OCI-LY1 (cell line): ENCODE data around the gene CHEK1.

Source experiments
- H2AFZ ChIP-seq: fragments of 200-600 bp; sonication (generic), shearing (Covaris generic); 2 replicates; pipeline ENCODE4 v1.6.0; 2014; ENCODE audit warnings: antibody characterized with exemption, mild to moderate bottlenecking, low read length
- H3F3A ChIP-seq: fragments of 200-600 bp; sonication (generic), shearing (Covaris generic); 2 replicates; pipeline ENCODE4 v1.6.0; 2014; ENCODE audit warnings: mild to moderate bottlenecking, antibody characterized with exemption, low read length, moderate library complexity; ENCODE audit not compliant: insufficient read depth
- H3K27ac ChIP-seq: fragments of 200-600 bp; sonication (generic); 2 replicates; pipeline ENCODE4 v1.5.1; 2014; ENCODE audit warnings: low read length, mixed run types, mild to moderate bottlenecking, low read depth; ENCODE audit not compliant: poor library complexity, severe bottlenecking
- H3K27me3 ChIP-seq: fragments of 200-600 bp; sonication (generic); 2 replicates; pipeline ENCODE4 v1.6.0; 2014; ENCODE audit warnings: antibody characterized with exemption, mild to moderate bottlenecking, low read length, moderate library complexity; ENCODE audit not compliant: insufficient read depth
- H3K36me3 ChIP-seq: fragments of 200-600 bp; sonication (generic); 2 replicates; pipeline ENCODE4 v1.6.1; 2014; ENCODE audit warnings: mild to moderate bottlenecking, antibody characterized with exemption, low read length, moderate library complexity, mixed read lengths; ENCODE audit not compliant: insufficient read depth
- H3K4me1 ChIP-seq: fragments of 200-600 bp; sonication (generic); 2 replicates; pipeline ENCODE4 v1.5.1; 2014; ENCODE audit warnings: mild to moderate bottlenecking, low read length, moderate library complexity; ENCODE audit not compliant: insufficient read depth, severe bottlenecking
- H3K4me2 ChIP-seq: fragments of 200-600 bp; sonication (generic), shearing (Covaris generic); 2 replicates; pipeline ENCODE4 v1.6.1; 2014; ENCODE audit warnings: low read length
- H3K4me3 ChIP-seq: fragments of 200-600 bp; sonication (generic); 2 replicates; pipeline ENCODE4 v1.5.1; 2014; ENCODE audit warnings: low read length, low read depth, mild to moderate bottlenecking, mixed read lengths; ENCODE audit not compliant: poor library complexity, severe bottlenecking
- H3K79me2 ChIP-seq: fragments of 200-600 bp; shearing (Covaris generic); 2 replicates; pipeline ENCODE4 v1.6.1; 2016; ENCODE audit warnings: mixed run types, low read length, mixed read lengths; ENCODE audit not compliant: insufficient read depth
- H3K9ac ChIP-seq: fragments of 200-600 bp; sonication (generic), shearing (Covaris generic); 2 replicates; pipeline ENCODE4 v1.6.1; 2014; ENCODE audit warnings: mild to moderate bottlenecking, low read length, mixed read lengths
- H3K9me2 ChIP-seq: fragments of 200-600 bp; sonication (generic), shearing (Covaris generic); 2 replicates; pipeline ENCODE4 v1.6.1; 2014; ENCODE audit warnings: low read depth, mild to moderate bottlenecking, low read length, mixed read lengths
- H3K9me3 ChIP-seq: fragments of 200-600 bp; shearing (Covaris generic); 2 replicates; pipeline ENCODE4 v1.6.1; 2014; ENCODE audit warnings: low read length, mixed read lengths
- H4K20me1 ChIP-seq: fragments of 200-600 bp; sonication (generic), shearing (Covaris generic); 2 replicates; pipeline ENCODE4 v1.6.0; 2016; ENCODE audit warnings: mild to moderate bottlenecking, low read length; ENCODE audit not compliant: insufficient read depth
- EZH2 ChIP-seq: fragments of 200-600 bp; sonication (generic), shearing (Covaris generic); IDR thresholded peaks from 2 replicates; pipeline ENCODE4 v1.8.0; 2017; ENCODE audit warnings: borderline replicate concordance, mixed run types, mild to moderate bottlenecking, antibody characterized with exemption, low read length, moderate library complexity, mixed read lengths
- TF ChIP-seq, protein P1 (sequence below): fragments of 200-600 bp; sonication (generic), shearing (Covaris generic); IDR thresholded peaks from 2 replicates; pipeline ENCODE4 v1.5.1; 2017; ENCODE audit warnings: mild to moderate bottlenecking, antibody characterized with exemption, low read length, moderate library complexity, mixed read lengths

CHEK1 gene

DNA sequence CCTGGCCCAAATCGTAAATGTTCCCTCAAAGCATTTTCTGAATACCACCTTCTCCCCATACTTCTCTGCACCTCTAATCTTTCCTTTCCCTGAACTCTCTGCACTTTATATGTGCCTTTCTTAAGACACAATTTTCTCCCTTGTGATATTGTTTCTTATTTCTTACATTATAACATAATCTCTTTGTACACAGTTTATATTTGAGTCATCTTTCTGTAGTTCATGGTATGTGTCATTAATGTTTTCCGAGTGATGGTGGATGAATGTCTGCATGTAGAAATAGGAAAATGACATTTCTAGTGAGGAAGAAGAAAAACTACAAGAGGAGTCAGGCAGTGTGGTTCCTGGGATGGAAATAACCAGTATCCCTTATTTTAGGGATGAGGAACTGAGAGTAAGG lies 50.2 kb downstream of the CHEK1 start:
- H3K9ac ChIP-seq = no peak overlapping the region
- no peaks in the 10 kb centered on the region for H3K9me3 ChIP-seq
- H3F3A ChIP-seq = no peaks in the 10 kb centered on the region
- H4K20me1 ChIP-seq = no peaks in the 10 kb centered on the region
- H3K36me3 ChIP-seq = peaks cover 28% of the 10 kb centered on the region
- H3K79me2 ChIP-seq = no peaks in the 10 kb centered on the region
- no peak overlapping the region for H3K4me2 ChIP-seq
- no peaks in the 10 kb centered on the region for H3K9me2 ChIP-seq
- no peak overlapping the region for H3K4me3 ChIP-seq
- no peaks in the 10 kb centered on the region for H3K27me3 ChIP-seq
- H3K27ac ChIP-seq = no peak overlapping the region
- H2AFZ ChIP-seq = no peak overlapping the region
- no peaks in the 10 kb centered on the region for H3K4me1 ChIP-seq
- TF ChIP-seq, protein P1, sequence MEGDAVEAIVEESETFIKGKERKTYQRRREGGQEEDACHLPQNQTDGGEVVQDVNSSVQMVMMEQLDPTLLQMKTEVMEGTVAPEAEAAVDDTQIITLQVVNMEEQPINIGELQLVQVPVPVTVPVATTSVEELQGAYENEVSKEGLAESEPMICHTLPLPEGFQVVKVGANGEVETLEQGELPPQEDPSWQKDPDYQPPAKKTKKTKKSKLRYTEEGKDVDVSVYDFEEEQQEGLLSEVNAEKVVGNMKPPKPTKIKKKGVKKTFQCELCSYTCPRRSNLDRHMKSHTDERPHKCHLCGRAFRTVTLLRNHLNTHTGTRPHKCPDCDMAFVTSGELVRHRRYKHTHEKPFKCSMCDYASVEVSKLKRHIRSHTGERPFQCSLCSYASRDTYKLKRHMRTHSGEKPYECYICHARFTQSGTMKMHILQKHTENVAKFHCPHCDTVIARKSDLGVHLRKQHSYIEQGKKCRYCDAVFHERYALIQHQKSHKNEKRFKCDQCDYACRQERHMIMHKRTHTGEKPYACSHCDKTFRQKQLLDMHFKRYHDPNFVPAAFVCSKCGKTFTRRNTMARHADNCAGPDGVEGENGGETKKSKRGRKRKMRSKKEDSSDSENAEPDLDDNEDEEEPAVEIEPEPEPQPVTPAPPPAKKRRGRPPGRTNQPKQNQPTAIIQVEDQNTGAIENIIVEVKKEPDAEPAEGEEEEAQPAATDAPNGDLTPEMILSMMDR = no peak
- TF ChIP-seq EZH2 = no peak

DNA sequence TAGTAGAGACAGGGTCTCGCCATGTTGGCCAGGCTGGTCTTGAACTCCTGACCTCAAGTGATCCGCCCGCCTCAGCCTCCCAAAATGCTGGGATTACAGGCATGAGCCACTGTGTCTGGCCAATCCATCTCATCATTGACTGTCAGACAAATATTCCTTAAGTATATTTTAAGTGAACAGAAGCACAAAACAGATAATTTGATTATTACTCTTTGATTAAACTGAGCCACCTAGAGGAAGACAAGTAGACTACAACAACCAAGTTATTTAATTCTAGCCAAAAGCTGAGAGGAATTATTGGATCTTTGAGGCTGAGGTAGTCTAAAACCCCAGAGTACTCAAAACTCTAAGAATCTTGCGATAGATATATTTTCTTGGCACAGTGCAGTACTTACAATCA lies 54.4 kb downstream of the CHEK1 start:
- Histone ChIP-seq H2AFZ (no peak overlapping the region), H3K4me1 (no peaks in the 10 kb centered on the region), H3K9me2 (no peaks in the 10 kb centered on the region), H3K4me3 (no peak overlapping the region), H3K9me3 (no peaks in the 10 kb centered on the region), H3K27ac (no peak overlapping the region), H4K20me1 (no peaks in the 10 kb centered on the region), H3K36me3 (peaks cover 28% of the 10 kb centered on the region), H3K79me2 (no peaks in the 10 kb centered on the region), H3K27me3 (no peaks in the 10 kb centered on the region), H3K9ac (no peak overlapping the region), H3F3A (no peaks in the 10 kb centered on the region), H3K4me2 (no peak overlapping the region)
- TF ChIP-seq EZH2 = no peak

DNA sequence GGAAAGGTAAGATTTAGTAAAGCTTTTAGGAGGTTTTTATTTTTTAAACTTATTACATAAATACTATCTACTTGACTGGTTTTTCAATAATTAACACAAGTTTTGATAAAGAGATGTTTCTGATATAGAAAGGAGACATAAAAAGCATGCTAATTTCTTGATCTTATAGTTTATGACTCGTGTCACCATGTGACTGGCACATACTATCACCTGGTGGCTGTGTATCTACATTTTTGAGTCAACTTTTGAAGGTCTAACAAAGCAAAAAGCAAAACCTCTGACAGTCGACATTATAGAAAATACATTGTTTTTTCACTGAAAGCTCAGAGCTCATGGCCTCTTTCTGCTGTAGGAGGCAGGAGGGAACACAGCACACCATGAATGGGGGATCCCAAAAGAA lies 54.9 kb downstream of the CHEK1 start:
- H3F3A ChIP-seq = no peaks in the 10 kb centered on the region
- H3K9me2 ChIP-seq = no peaks in the 10 kb centered on the region
- no peak overlapping the region for H2AFZ ChIP-seq
- H3K27me3 ChIP-seq = no peaks in the 10 kb centered on the region
- H4K20me1 ChIP-seq = no peaks in the 10 kb centered on the region
- no peaks in the 10 kb centered on the region for H3K9me3 ChIP-seq
- peaks cover 28% of the 10 kb centered on the region for H3K36me3 ChIP-seq
- H3K27ac ChIP-seq = no peak overlapping the region
- H3K4me3 ChIP-seq = no peak overlapping the region
- H3K79me2 ChIP-seq = no peaks in the 10 kb centered on the region
- no peak overlapping the region for H3K4me2 ChIP-seq
- no peaks in the 10 kb centered on the region for H3K4me1 ChIP-seq
- H3K9ac ChIP-seq = no peak overlapping the region
- TF ChIP-seq, protein P1 = no peak
- TF ChIP-seq EZH2 = no peak

DNA sequence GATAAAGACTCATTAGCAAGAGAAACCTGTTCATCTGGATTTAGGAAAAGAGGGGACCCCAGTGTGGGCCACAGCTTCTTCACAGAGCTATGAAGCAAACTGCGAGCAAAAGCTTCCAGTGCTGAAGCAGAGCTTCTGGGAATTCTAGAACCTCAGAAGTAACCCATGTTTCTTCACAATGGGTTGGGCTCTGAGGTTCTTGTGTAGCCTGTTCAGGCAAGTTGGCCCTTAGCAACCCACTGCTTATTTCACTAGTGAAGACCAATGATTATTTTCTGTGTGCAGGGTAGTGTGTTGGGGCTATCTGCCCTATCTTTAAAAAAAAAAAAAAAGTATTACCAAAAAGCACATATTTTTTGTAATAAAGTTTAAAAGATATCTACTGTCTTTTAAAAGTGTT lies 55.8 kb downstream of the CHEK1 start, which contains the start of gene ACRV1:
Gene ACRV1, minus strand, starts transcription at position 101 of the 400 bp plus-strand sequence. Its CDS starts 67 bp downstream, at position 34.
- Histone ChIP-seq H3F3A (no peaks in the 10 kb centered on the region), H3K9me3 (no peaks in the 10 kb centered on the region), H3K27me3 (no peaks in the 10 kb centered on the region), H4K20me1 (no peaks in the 10 kb centered on the region), H3K79me2 (no peaks in the 10 kb centered on the region), H3K9me2 (no peaks in the 10 kb centered on the region), H2AFZ (no peak within 1 kb of the TSS), H3K4me1 (no peaks in the 10 kb centered on the region), H3K4me2 (no peak within 1 kb of the TSS), H3K36me3 (peaks cover 28% of the 10 kb centered on the region), H3K4me3 (no peak within 1 kb of the TSS), H3K9ac (no peak within 1 kb of the TSS), H3K27ac (no peak within 1 kb of the TSS)
- TF ChIP-seq EZH2 = no peak
- TF ChIP-seq, protein P1 = no peak
